Subcutaneous abdominal adipose tissue (tissue), 5 donors: Measurements from ENCODE around the gene KLRF1.
"Not testable (repeated sequence)": the region's sequence is repeated elsewhere in the genome, so short reads cannot be mapped to it uniquely, and the experiment has no call there.

Source experiments
- H3K27ac ChIP-seq: one replicate; pipeline ENCODE4 v1.7.0; 2013; ENCODE audit warnings: low read depth, mild to moderate bottlenecking, inconsistent platforms, low read length, moderate library complexity
- H3K27me3 ChIP-seq, 5 donors: one replicate each; pipeline ENCODE4 v1.7.0; 2013; ENCODE audit warnings: low read length in 5 of 5, inconsistent platforms in 1 of 5; ENCODE audit not compliant: control insufficient read depth in 5 of 5, insufficient read depth in 4 of 5
- H3K36me3 ChIP-seq, 5 donors: one replicate each; pipeline ENCODE4 v1.7.0; 2013; ENCODE audit warnings: low read length in 5 of 5; ENCODE audit not compliant: control insufficient read depth in 5 of 5, insufficient read depth in 5 of 5
- H3K4me1 ChIP-seq, 5 donors: one replicate each; pipeline ENCODE4 v1.7.0; 2013; ENCODE audit warnings: low read length in 5 of 5, mild to moderate bottlenecking in 3 of 5, moderate library complexity in 1 of 5; ENCODE audit not compliant: control insufficient read depth in 5 of 5, insufficient read depth in 5 of 5
- H3K4me3 ChIP-seq, 5 donors: one replicate each; pipeline ENCODE4 v1.7.0; 2013; ENCODE audit warnings: low read length in 5 of 5, low read depth in 1 of 5
- H3K9ac ChIP-seq, 5 donors: one replicate each; pipeline ENCODE4 v1.7.0; 2013; ENCODE audit warnings: low read length in 5 of 5, mild to moderate bottlenecking in 4 of 5, moderate library complexity in 3 of 5
- H3K9me3 ChIP-seq, 5 donors: one replicate each; pipeline ENCODE4 v1.7.0; 2013; ENCODE audit warnings: low read length in 5 of 5; ENCODE audit not compliant: control insufficient read depth in 5 of 5
- donor health status: healthy.
- donor health status: healthy.
- donor health status: healthy.
- donor health status: healthy.
- donor health status: healthy.

Gene KLRF1

DNA sequence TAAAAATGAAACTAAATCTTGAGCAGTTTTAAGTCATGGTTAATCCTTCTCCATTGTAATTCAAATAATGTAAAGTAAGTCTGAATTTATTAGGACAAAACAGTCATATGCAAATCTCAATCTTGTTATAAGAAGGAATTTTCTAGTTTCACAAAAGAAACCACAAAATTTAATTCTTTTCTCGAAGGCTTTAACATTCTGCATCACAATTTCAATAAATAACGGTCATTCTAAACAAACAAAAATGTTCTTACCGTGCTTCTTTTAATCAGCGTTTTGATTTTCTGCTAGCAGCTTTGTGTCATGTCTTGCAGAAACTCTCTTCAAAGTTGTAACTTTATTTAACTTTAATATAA, 41.6 kb downstream of the KLRF1 start:
- H3K27me3 ChIP-seq: no peaks in the 10 kb centered on the region
- H3K27ac ChIP-seq: peak overlapping the region; percentile 98
- H3K4me1 ChIP-seq: peaks cover 0 to 23% (median 16%) of the 10 kb centered on the region in 5 donors
- peak overlapping the region; percentile 64 to 84 (median 78) for H3K4me3 ChIP-seq
- peaks cover 0 to under 1% (median under 1%) of the 10 kb centered on the region in 5 donors for H3K9me3 ChIP-seq
- H3K36me3 ChIP-seq: no peaks in the 10 kb centered on the region
- peak overlapping the region; percentile 72 to 96 (median 78) for H3K9ac ChIP-seq

DNA sequence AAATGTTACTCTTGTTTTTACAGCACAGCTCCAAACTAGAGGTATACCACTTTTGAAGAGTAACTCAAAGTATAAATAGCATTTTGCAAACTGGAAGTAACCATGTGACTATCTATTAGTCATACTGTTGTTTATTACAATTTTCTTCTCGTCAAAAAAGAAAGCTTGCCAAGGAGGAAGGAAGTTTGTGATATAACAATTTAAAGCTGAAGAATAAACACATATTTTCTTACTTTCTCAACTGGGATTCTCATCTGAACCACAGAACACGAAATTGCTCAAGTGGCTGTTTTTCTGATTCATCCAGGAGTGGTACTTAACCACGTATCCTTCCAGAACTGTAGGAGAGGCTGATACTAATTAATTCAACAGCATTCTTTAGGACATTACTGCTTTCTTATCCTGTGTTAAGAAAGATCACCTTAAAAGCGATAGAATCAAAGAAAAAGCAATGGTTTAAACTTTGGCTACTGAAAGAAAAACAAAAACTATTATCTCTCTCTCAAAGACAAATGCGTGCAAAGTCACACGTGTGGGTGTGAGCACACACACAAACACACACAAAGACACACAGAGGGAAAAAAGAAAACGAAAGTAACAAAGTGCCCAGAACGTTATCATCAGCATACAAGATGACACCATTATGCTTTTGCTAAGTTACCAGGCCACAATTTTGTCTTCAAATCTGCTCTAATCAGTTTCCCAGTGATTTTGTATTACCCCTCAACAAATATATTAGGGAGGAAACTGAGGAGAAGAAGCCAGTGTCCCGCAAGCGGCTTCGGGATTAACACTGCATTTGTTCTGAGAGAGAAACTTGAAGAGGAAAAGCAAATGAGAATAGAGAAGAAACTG, 42.3 kb downstream of the KLRF1 start, which contains the start of gene CLEC2B:
TSS of gene CLEC2B (minus strand) at position 48 of the 855 bp plus-strand sequence.
- Histone ChIP-seq H3K27me3 (no peaks in the 10 kb centered on the region), H3K27ac (peak within 1 kb of the TSS; percentile 98), H3K4me1 (peaks cover 0 to 23% (median 16%) of the 10 kb centered on the region in 5 donors), H3K9me3 (no peaks in the 10 kb centered on the region), H3K36me3 (no peaks in the 10 kb centered on the region), H3K4me3 (peak within 1 kb of the TSS; percentile 64 to 84 (median 78)), H3K9ac (peak within 1 kb of the TSS; percentile 72 to 96 (median 78))

DNA sequence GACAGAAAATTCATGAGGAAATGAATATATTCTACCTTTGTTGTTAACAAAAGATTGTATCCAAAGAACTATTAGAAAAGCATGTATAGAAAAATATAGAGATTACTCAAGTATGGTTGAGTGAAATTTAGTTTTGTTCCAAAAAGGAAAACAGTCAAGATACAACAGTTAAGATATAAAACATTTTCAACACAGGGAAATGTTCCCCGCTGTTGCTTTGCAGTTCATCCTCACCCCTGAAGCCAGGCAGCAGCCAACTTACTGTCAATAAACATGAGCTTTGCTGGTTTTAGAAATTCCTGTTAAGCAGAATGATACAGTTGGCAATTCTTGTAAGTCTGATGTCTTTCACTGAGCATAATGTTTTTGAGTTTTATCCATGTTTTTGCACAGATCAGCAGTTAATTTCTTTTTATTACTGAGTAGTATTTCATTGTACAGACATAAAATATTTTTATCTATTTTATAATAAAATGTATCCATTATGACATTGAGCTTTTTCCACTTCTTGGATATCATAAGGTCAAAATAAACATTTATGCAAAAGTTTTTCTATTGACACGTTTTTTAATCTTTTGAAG, 43.1 kb downstream of the KLRF1 start:
- peak overlapping the region; percentile 72 to 96 (median 78) for H3K9ac ChIP-seq
- H3K36me3 ChIP-seq: no peaks in the 10 kb centered on the region
- H3K27ac ChIP-seq: peak overlapping the region; percentile 98
- H3K4me1 ChIP-seq: peaks cover 0 to 18% (median 16%) of the 10 kb centered on the region in 5 donors
- no peaks in the 10 kb centered on the region for H3K27me3 ChIP-seq
- H3K9me3 ChIP-seq: no peaks in the 10 kb centered on the region
- H3K4me3 ChIP-seq: peak overlapping the region; percentile 64 to 84 (median 78)

DNA sequence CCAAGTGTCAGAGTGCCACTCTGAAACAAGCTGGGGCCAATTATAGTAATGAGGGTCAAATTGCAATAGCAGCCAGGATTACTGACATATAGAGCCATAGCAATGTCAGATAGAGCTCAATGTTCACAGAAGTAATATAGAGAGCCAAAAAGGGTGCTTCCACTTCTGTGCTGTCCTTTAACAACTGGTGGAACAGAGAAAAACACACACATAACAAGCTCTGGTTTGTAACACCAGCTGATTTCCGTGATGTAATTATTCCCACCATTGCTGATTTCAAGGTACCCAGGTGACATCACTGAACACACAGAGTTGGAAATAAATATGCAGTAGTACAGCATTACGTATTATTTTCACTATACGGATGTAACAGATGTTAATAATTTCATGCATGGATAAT, 44.9 kb downstream of the KLRF1 start:
- Histone ChIP-seq H3K9me3 (no peaks in the 10 kb centered on the region), H3K27me3 (no peaks in the 10 kb centered on the region), H3K27ac (no peak overlapping the region), H3K4me3 (no peak overlapping the region), H3K9ac (no peak overlapping the region), H3K36me3 (no peaks in the 10 kb centered on the region), H3K4me1 (peaks cover 0 to 16% (median 14%) of the 10 kb centered on the region in 5 donors)

- no peaks in the 10 kb centered on the region for H3K36me3 ChIP-seq
- no peak overlapping the region for H3K4me3 ChIP-seq
These were observed 45.5 kb downstream of the KLRF1 start for GRCh38 chr12:9872742-9873141.

GRCh38 chr12:9876120-9876519, 48.8 kb downstream of the KLRF1 start:
- H3K36me3 ChIP-seq, H3K9ac ChIP-seq, H3K27ac ChIP-seq: not testable (repeated sequence)

More at GRCh38 chr12:9872742-9873141, 45.5 kb downstream of the KLRF1 start:
- Histone ChIP-seq H3K27ac (no peak overlapping the region), H3K9ac (no peak overlapping the region), H3K4me1 (peaks cover 0 to 16% (median 14%) of the 10 kb centered on the region in 5 donors), H3K9me3 (no peaks in the 10 kb centered on the region), H3K27me3 (no peaks in the 10 kb centered on the region)

DNA sequence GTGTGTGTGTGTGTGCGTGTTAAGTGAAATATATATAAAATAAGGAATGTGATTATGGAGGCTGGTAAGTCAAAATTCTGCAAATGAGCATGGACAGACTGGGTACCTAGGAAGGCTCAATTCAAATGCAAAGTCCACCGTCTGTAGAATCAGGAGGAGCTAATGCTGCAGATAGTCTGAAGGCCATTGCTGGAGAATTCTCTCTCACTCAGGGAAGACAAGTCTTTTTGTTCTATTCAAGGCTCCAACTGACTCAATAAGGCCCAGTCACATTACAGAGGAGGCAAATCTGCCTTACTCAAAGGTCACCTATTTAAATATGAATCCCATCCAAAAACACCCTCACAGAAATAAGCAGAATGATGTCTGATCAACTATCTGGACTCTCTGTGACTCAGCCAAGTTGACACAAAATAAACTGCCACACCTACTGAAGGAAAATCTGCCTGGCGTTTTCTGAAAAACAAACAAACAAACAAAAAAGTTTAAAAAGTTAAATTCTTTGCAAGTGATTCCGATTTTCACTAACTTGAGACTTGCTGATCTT, 53.3 kb downstream of the KLRF1 start:
- Histone ChIP-seq H3K27ac (no peak overlapping the region), H3K9me3 (no peaks in the 10 kb centered on the region), H3K36me3 (no peaks in the 10 kb centered on the region), H3K4me3 (no peak overlapping the region), H3K9ac (no peak overlapping the region), H3K27me3 (no peaks in the 10 kb centered on the region), H3K4me1 (no peaks in the 10 kb centered on the region)

More at GRCh38 chr12:9876120-9876519, 48.8 kb downstream of the KLRF1 start:
- H3K4me1 ChIP-seq: peaks cover 0 to 16% (median 6%) of the 10 kb centered on the region in 5 donors
- H3K27me3 ChIP-seq, H3K9me3 ChIP-seq, H3K4me3 ChIP-seq: not testable (repeated sequence)

DNA sequence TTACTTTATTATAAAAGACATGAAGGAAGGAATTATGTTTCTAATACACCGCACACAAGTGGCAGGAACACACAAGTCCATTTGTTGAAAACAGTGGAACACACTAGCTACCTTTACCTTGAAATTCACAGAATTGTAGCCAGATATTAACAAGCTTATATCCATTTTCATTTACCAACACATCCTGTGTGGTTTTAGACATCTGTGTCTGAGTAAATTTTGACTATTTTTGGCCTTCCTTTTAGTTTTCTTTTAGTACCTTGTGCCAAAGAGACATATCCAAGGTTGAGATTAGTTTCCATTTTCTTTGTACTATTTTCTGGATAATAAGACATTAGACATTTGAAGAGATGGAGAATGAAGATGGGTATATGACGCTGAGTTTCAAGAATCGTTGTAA, 54.0 kb downstream of the KLRF1 start, which contains the start of gene KLRF2:
TSS of gene KLRF2 (plus strand) at position 244 of the 400 bp plus-strand sequence. CDS start at position 351, 107 bp downstream.
- Histone ChIP-seq H3K9me3 (no peaks in the 10 kb centered on the region), H3K27me3 (no peaks in the 10 kb centered on the region), H3K4me3 (no peak within 1 kb of the TSS), H3K36me3 (no peaks in the 10 kb centered on the region), H3K4me1 (no peaks in the 10 kb centered on the region), H3K9ac (no peak within 1 kb of the TSS), H3K27ac (no peak within 1 kb of the TSS)

DNA sequence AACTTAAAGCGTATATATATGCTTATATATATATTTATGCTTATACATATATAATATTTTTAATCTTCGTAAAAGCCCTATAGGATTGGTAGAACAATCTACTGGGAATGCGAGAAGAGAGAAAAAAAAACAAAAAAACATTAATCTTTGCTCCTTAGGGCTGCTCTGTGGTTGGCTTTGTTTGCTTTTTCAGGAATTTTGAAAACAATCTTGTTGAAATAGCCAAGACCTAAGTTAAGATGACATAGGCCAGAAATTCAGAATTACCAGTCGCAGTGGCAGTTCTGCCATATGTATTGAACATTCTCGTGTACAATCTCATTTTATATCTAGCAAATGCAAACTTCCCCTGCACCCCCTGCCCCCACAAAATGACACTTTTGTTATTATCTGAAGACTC, 54.7 kb downstream of the KLRF1 start:
- H3K4me3 ChIP-seq: no peak overlapping the region
- no peak overlapping the region for H3K27ac ChIP-seq
- no peak overlapping the region for H3K9ac ChIP-seq
- H3K4me1 ChIP-seq: no peaks in the 10 kb centered on the region
- no peaks in the 10 kb centered on the region for H3K27me3 ChIP-seq
- no peaks in the 10 kb centered on the region for H3K36me3 ChIP-seq
- H3K9me3 ChIP-seq: no peaks in the 10 kb centered on the region

DNA sequence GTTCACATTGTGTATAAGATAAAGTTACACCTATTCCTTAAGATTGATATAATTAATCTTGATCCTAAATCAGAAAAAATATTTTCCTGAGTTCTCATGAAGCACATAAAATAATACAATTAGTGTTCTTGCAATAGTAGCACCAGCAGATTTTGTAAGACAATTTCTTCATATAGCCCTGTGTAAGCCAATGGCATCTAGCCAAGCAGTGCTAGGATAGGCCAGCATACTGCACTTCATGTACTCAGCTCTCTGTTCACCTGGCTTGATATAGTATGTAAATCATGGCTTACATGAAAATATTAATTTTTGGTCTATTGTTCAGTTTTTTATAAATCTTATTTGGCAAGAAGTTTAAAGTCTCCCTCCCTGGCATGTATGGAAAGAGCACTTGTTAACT, 55.9 kb downstream of the KLRF1 start:
- H3K36me3 ChIP-seq: no peaks in the 10 kb centered on the region
- H3K4me3 ChIP-seq: no peak overlapping the region
- no peaks in the 10 kb centered on the region for H3K4me1 ChIP-seq
- no peak overlapping the region for H3K27ac ChIP-seq
- H3K27me3 ChIP-seq: no peaks in the 10 kb centered on the region
- no peaks in the 10 kb centered on the region for H3K9me3 ChIP-seq
- H3K9ac ChIP-seq: no peak overlapping the region
